HG03108 (cell line): ENCODE data around the gene TIMM10.
A peak's percentile ranks its signal among the peaks of the same experiment; 100 is the strongest.

Experiments used
- ATAC-seq: cut with Tn5 transposase; IDR thresholded peaks from one replicate; pipeline ENCODE4 v1.9.1; 2021; ENCODE audit warnings: moderate library complexity; ENCODE audit not compliant: unreplicated experiment

Gene TIMM10, protein sequence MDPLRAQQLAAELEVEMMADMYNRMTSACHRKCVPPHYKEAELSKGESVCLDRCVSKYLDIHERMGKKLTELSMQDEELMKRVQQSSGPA

GRCh38 chr11:57530596-57531507, at the start of gene TIMM10:
Gene TIMM10 (minus strand): TSS chr11:57530754. CDS start chr11:57530189, 565 bp downstream.
- peak; percentile 97 for ATAC-seq

- no peak for ATAC-seq
Observed at GRCh38 chr11:57574061-57574460, 43.5 kb upstream of the TIMM10 start.

DNA sequence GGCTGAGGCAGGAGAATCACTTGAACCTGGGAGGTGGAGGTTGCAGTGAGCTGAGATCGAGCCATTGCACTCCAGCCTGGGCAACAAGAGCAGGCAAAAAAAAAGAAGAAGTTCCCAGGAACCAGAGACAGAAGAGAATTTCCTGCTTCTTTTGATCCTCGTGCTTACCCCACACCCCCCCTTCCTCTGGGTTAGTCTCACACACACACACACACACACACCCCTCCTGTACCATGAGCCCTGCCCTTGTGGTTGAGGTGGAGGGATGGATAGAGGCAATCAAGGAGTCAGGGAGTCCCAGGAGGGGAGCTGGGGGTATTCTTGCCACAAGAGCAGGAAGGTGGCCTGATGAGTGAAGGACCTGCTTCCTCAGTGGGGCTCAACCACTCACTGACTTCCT, 41.1 kb upstream of the TIMM10 start:
- ATAC-seq = no peak

DNA sequence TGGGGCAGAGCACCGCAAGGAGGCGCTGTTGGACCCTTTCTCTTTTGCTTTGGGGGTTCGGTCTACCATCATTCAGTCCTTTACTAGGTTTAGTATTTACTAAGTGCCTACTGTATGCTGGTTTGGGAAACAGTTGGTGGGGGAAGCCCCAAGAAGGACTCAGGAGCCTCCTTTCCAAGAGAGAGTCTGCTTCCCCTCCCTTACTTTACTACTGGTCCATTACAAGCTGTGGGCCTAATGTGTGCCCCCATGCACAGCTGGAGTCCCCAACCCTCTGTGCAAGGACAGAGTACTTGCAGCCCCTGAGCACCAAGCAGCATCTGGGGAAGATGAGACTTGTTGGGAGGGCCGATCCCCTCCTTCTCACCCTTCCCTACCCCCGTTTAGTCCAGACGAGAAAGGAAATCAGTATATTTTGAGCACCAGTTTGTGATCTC, 37.8 kb upstream of the TIMM10 start:
- peak; percentile 4 for ATAC-seq

DNA sequence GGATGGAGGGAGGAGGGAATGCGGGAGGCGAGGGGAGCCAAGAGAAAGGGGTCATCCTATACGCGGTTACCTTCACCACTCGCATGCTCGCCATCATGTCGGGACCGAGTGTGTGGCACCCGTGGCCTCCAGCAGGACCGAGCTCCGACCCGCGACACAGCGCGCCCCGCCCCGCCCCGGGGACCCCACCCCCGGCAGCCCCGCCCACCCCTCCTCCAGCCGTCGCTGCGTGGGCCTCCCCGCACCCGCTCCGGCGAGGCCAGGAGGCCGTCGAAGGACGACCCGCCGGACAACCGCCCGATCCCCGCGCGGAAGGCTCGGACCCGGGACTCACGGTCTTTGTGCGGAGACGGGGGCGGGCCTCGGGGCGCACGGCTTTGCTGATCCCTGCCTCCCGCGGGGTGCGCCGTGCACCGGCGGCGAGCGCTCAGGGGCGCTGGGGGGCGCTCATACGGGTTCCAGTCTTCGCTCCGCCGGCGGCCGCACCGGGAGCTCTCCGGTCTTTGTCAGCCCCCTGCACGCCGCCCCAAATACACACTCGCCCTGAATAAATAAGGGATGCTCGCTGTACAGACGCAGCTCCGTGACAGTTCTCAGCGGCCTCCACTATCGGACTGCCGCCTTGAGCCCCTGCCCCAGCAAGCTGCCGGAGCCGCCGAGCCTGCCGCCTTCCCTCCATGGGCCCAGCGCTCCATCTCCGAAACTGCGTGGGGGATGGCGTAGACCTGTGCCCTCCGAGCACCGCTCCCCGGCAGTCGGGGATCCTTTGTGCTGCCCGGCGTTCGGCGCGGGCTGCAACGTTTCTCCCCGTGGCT, 37.2 kb upstream of the TIMM10 start, which contains the start of gene UBE2L6:
TSS of gene UBE2L6 (minus strand) at position 158 of the 815 bp plus-strand sequence. CDS start at position 97, 61 bp downstream.
- ATAC-seq = peak; percentile 53

DNA sequence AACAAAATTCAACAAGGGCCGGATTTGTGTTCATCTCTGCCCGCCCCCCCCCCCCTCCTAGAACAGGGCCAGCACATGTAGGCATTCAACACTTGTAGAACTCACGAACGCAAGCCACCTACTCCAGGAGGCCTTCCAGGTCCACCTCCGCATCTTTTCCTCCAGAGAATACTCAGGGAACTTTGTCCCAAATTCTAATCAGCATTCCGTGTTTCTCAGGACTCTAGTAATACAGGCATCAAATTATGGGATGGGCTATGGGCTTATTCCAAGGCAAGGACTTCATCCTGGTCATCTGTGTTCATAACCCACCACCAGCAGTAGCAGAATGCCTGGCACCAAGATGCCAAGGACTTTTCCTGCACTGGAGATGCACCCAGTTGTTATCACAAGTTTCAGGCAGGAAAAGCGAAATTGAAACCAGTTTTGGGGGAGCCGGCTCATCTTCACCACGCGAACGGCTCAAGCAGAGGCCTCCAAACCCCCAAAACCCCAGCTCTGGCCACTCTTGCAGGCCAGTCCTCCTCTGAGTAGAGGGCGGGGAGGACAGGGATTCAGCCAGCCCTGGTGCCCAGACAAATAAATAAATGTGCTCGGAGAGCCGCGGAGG, 36.5 kb upstream of the TIMM10 start:
- ATAC-seq = no peak

- peak; percentile 65 for ATAC-seq
Observed at GRCh38 chr11:57566005-57566904, 35.7 kb upstream of the TIMM10 start.

GRCh38 chr11:57562596-57562995, 32.0 kb upstream of the TIMM10 start:
- ATAC-seq = no peak

DNA sequence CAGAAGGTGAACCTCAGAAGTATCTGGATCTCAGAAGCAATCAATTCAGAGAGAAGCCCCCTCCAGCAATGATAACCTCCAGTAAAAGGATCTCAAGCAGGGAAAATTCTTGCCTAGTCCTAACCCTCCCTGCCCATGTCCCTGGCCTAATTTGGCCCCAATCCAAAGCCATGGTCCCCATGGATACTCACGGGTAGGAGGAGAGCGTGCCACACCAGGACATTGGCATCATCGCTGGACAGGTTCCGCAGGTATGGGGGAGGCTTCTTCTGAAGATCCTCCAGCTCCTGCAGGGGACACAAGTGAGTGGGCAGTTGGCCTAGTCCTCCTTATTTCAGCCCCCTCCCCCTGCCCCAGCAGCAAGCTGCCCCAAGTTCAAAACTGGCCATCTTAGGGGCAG, 29.6 kb upstream of the TIMM10 start:
- ATAC-seq = no peak

DNA sequence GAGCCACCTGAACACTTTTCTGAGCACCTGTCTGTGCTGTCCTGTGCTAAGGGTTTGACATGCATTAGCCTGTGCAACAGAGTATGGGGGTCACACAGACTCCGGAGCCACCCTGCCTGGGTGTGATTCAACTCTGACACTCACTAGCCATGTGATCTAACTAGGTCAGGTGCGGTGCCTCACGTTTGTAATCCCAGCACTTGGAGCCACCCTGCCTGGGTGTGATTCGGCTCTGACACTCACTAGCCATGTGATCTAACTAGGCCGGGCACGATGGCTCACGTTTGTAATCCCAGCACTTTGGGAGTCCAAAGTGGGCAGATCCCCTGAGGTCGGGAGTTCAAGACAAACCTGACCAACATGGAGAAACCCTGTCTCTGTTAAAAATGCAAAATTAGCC, 25.5 kb upstream of the TIMM10 start:
- ATAC-seq = no peak

- ATAC-seq = no peak
Observed at GRCh38 chr11:57555393-57555792, 24.8 kb upstream of the TIMM10 start.

GRCh38 chr11:57552479-57552878, 21.9 kb upstream of the TIMM10 start:
- no peak for ATAC-seq

GRCh38 chr11:57551941-57552340, 21.4 kb upstream of the TIMM10 start:
- ATAC-seq = no peak

GRCh38 chr11:57549983-57550382, 19.4 kb upstream of the TIMM10 start:
- ATAC-seq = no peak

- ATAC-seq = peak; percentile 86
Observed at GRCh38 chr11:57547854-57548377, 17.4 kb upstream of the TIMM10 start.

- no peak for ATAC-seq
Observed at GRCh38 chr11:57546869-57547475, 16.4 kb upstream of the TIMM10 start.

DNA sequence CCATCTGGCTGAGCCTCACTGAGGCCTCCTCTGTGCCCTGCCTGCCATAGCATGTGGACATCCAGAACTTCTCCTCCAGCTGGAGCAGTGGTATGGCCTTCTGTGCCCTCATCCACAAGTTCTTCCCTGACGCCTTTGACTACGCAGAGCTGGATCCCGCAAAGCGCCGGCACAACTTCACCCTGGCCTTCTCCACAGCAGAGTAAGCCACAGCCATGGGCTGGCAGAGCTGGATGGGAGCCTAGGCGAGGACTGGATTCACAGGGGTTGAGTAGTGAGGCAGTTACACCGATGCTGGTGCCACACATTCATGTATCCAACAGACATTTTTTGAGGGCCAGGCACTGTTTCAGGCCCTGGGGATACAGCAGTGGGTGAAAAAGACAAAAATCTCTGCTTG, 15.9 kb upstream of the TIMM10 start:
- ATAC-seq = no peak

- no peak for ATAC-seq
Observed at GRCh38 chr11:57545883-57546282, 15.3 kb upstream of the TIMM10 start.

GRCh38 chr11:57544566-57544965, 14.0 kb upstream of the TIMM10 start:
- ATAC-seq = no peak
